RPMI8226 (cell line): ENCODE measurements around the gene DHX30.
"Not testable (repeated sequence)": the region's sequence is repeated elsewhere in the genome, so short reads cannot be mapped to it uniquely, and the experiment has no call there.

Experiments
- DNase-seq: peaks from one replicate; pipeline ENCODE4 v3.0.0-alpha.2; 2015

Gene DHX30

DNA sequence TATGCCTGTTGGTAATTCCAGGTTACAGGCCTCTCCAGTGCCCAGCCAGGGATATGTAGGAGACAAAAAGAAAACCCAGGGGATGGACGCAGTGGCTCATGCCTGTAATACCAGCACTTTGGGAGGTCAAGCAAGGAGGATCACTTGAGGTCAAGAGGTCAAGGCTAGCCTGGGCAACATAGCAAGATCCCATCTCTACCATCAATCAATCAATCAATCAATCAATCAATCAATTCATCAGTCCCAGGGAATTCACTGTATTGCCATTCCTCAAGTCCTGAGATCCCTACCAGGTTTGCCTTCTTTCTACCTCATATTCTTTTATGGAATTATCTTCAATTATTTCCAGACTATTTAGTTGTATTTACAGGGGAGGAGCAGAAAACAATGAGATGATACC lies 82.2 kb downstream of the DHX30 start:
- DNase-seq: no peak

DNA sequence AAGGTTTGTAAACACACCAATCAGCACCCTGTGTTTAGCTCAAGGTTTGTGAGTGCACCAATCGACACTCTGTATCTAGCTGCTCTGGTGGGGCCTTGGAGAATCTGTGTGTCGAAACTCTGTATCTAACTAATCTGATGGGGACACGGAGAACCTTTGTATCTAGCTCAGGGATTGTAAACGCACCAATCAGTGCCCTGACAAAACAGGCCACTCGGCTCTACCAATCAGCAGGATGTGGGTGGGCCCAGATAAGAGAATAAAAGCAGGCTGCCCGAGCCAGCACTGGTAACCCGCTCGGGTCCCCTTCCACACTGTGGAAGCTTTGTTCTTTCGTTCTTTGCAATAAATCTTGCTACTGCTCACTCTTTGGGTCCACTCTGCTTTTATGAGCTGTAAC lies 85.1 kb downstream of the DHX30 start:
- DNase-seq: not testable (repeated sequence)

GRCh38 chr3:47888986-47889757 lies 86.2 kb downstream of the DHX30 start:
- no peak for DNase-seq

DNA sequence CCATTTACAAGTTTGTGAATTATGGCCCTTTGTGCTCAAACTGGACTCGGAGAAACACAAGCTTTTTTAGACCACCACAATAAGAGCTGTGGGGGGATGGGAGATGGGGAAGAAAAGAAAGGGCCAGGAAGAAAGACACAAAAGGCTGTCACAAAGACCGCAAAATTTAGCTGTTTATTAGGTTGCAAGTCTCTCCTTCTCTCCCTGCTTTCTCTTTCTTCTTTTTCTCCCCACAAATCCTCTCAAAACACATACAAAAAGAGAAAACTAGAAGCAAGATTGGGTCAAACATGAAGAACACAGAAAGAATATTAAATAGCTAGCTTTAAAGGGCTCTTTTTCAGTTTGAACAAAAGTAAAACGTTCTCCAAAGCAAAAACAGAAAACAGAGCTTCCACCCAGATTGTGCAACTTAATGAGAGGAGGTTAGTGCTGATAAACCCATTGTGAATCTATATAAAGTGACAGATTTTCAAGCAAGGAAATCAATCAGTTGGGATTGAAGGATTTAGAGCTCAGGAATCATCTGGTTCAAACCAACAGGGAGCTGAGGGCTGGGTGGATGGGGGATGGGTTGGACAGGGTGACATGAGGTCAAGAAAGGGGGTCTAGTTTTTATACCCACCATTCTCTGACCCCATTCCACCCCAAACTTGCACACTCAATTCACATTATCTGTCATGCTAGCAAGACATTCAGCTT lies 87.3 kb downstream of the DHX30 start:
- no peak for DNase-seq

- DNase-seq: no peak
Observed at GRCh38 chr3:47890828-47891612, 88.1 kb downstream of the DHX30 start.

- DNase-seq: no peak
Observed at GRCh38 chr3:47891613-47892005, 88.7 kb downstream of the DHX30 start.

DNA sequence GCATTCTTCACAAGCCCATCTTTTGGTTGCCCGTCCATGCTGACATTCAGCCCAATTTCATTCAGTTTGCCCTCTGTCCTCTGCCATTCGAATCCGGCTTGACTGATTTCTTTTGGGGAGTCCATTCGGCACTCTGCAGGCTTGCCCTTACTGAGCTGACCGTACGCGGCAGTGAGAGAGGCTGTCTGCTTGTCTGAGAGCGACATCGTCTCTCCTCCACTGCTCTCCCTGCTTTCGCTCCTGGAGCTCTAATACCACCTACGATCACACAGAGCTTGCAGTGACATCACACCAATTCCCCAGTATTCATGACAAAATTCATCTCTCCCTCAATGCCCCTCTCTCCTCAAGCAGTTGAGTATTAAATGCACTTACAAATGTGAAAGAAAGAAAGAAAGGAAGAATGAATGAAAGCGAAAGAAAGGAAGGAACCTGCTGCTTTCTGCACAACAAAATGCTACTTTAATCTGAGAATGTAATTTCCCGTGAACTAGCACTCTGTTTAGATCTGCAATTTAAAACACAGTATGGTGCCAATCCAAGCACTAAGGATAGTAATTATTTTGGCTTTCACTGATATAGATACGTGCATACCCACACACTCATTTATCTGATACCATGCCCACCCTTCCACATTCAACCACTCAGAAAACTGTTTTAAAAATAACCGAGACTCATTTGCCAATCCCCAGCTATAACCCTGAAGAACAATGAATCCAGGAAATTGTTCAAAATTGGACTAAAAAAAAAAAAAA lies 89.5 kb downstream of the DHX30 start:
- no peak for DNase-seq

DNA sequence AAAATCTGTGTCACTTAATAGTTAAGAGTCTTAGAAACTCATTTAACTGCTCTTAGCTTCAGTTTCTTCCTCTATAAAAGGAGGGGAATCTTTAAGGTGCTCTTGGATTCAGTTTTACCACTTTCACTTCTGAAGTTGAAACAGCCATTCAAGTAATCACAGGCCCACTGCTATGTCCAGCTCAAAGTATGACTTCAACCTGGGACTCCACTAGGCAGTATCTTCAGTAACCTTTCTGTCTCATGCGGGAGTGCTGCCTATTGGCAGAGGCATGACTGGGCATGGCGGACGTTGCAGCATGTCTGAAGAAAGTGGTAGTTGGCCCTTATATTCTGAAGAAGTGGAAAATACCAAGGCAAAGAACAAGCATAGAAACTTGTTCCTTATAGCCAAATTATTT lies 92.3 kb downstream of the DHX30 start:
- DNase-seq: no peak

DNA sequence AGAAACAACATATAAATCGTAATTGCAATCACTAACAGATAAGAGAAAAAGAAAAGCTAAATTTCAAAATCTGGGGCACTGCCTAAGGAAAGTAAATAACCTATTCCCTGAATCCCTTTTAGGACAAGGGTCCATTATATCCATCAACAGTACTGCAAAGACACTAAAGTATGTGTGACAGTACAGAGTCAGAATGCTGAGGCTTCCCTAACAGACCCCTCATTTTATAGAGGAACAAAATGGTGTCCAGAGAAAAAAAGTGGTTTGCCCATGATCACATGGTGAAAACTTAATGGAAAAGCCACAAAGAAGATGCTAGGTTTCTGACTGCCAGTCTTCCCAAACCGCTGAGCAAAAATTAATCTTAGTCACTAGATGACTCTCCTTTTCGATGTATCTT lies 93.8 kb downstream of the DHX30 start:
- DNase-seq: no peak

GRCh38 chr3:47897954-47898353 lies 95.0 kb downstream of the DHX30 start:
- DNase-seq: no peak

- no peak for DNase-seq
Observed at GRCh38 chr3:47899495-47900108, 96.7 kb downstream of the DHX30 start.
